ENCODE results near the gene FGA.

FGA gene

GRCh38 chr4:154614306-154614705 lies 23.8 kb upstream of the FGA start:
- TF ChIP-seq YY1 (IDR thresholded peaks at IDR 0.05; ENCODE audit: low read depth), result no peak
- no peak for TF ChIP-seq TEAD4 (IDR thresholded peaks at IDR 0.05)
- no peak for TF ChIP-seq ZBTB7A (IDR thresholded peaks at IDR 0.05; ENCODE audit: low read depth)
- TF ChIP-seq CEBPB (IDR thresholded peaks at IDR 0.05), result no peak
- no peak for TF ChIP-seq RAD21 (IDR thresholded peaks at IDR 0.05; ENCODE audit: low read depth)
- no peak for TF ChIP-seq USF1 (IDR thresholded peaks at IDR 0.05)
- TF ChIP-seq FOXM1 (IDR thresholded peaks at IDR 0.05; ENCODE audit: borderline replicate concordance, low read depth), result no peak
- TF ChIP-seq CREB1 (IDR thresholded peaks at IDR 0.05; ENCODE audit: low read depth), result no peak
- TF ChIP-seq EGR1 (IDR thresholded peaks at IDR 0.05), result no peak
- TF ChIP-seq REST (IDR thresholded peaks at IDR 0.05; ENCODE audit: low read depth), result no peak
- TF ChIP-seq TCF12 (IDR thresholded peaks at IDR 0.05; ENCODE audit: low read depth), result no peak
- no peak for TF ChIP-seq TAF1 (IDR thresholded peaks at IDR 0.05; ENCODE audit: low read depth)
- TF ChIP-seq MAX (IDR thresholded peaks at IDR 0.05), result no peak
- no peak for TF ChIP-seq NFIC (IDR thresholded peaks at IDR 0.05)
- no peak for TF ChIP-seq EP300 (IDR thresholded peaks at IDR 0.05; ENCODE audit: borderline replicate concordance)

- TF ChIP-seq YY1 (IDR thresholded peaks at IDR 0.05; ENCODE audit: low read depth), result no peak
- TF ChIP-seq CEBPB (IDR thresholded peaks at IDR 0.05), result no peak
- no peak for TF ChIP-seq REST (IDR thresholded peaks at IDR 0.05; ENCODE audit: low read depth)
- TF ChIP-seq NFIC (IDR thresholded peaks at IDR 0.05), result no peak
- no peak for TF ChIP-seq USF1 (IDR thresholded peaks at IDR 0.05)
- TF ChIP-seq ZBTB7A (IDR thresholded peaks at IDR 0.05; ENCODE audit: low read depth), result no peak
- TF ChIP-seq TAF1 (IDR thresholded peaks at IDR 0.05; ENCODE audit: low read depth), result no peak
- TF ChIP-seq EGR1 (IDR thresholded peaks at IDR 0.05), result no peak
- no peak for TF ChIP-seq TEAD4 (IDR thresholded peaks at IDR 0.05)
- no peak for TF ChIP-seq CREB1 (IDR thresholded peaks at IDR 0.05; ENCODE audit: low read depth)
- no peak for TF ChIP-seq FOXM1 (IDR thresholded peaks at IDR 0.05; ENCODE audit: borderline replicate concordance, low read depth)
- no peak for TF ChIP-seq MAX (IDR thresholded peaks at IDR 0.05)
- no peak for TF ChIP-seq TCF12 (IDR thresholded peaks at IDR 0.05; ENCODE audit: low read depth)
- TF ChIP-seq EP300 (IDR thresholded peaks at IDR 0.05; ENCODE audit: borderline replicate concordance), result no peak
- no peak for TF ChIP-seq RAD21 (IDR thresholded peaks at IDR 0.05; ENCODE audit: low read depth)
Observed at GRCh38 chr4:154612472-154613414, 22.2 kb upstream of the FGA start, which contains the start of gene FGG. Gene FGG, minus strand, starts transcription at chr4:154612656. Its CDS starts 47 bp downstream, at chr4:154612609.

GRCh38 chr4:154611833-154612232 lies 21.3 kb upstream of the FGA start:
- no peak for TF ChIP-seq CEBPB (IDR thresholded peaks at IDR 0.05)
- no peak for TF ChIP-seq RAD21 (IDR thresholded peaks at IDR 0.05; ENCODE audit: low read depth)

GRCh38 chr4:154610582-154610981 lies 20.0 kb upstream of the FGA start:
- no peak for TF ChIP-seq YY1 (IDR thresholded peaks at IDR 0.05; ENCODE audit: low read depth)
- no peak for TF ChIP-seq USF1 (IDR thresholded peaks at IDR 0.05)
- no peak for TF ChIP-seq RAD21 (IDR thresholded peaks at IDR 0.05; ENCODE audit: low read depth)
- no peak for TF ChIP-seq MAX (IDR thresholded peaks at IDR 0.05)
- no peak for TF ChIP-seq FOXM1 (IDR thresholded peaks at IDR 0.05; ENCODE audit: borderline replicate concordance, low read depth)
- no peak for TF ChIP-seq EGR1 (IDR thresholded peaks at IDR 0.05)
- TF ChIP-seq ZBTB7A (IDR thresholded peaks at IDR 0.05; ENCODE audit: low read depth), result no peak
- TF ChIP-seq TCF12 (IDR thresholded peaks at IDR 0.05; ENCODE audit: low read depth), result no peak
- no peak for TF ChIP-seq CEBPB (IDR thresholded peaks at IDR 0.05)
- TF ChIP-seq TAF1 (IDR thresholded peaks at IDR 0.05; ENCODE audit: low read depth), result no peak
- no peak for TF ChIP-seq TEAD4 (IDR thresholded peaks at IDR 0.05)

GRCh38 chr4:154609532-154609931 lies 19.0 kb upstream of the FGA start:
- no peak for TF ChIP-seq TCF12 (IDR thresholded peaks at IDR 0.05; ENCODE audit: low read depth)
- no peak for TF ChIP-seq CREB1 (IDR thresholded peaks at IDR 0.05; ENCODE audit: low read depth)
- TF ChIP-seq EGR1 (IDR thresholded peaks at IDR 0.05), result no peak
- TF ChIP-seq TAF1 (IDR thresholded peaks at IDR 0.05; ENCODE audit: low read depth), result no peak
- no peak for TF ChIP-seq EP300 (IDR thresholded peaks at IDR 0.05; ENCODE audit: borderline replicate concordance)
- TF ChIP-seq RAD21 (IDR thresholded peaks at IDR 0.05; ENCODE audit: low read depth), result no peak
- TF ChIP-seq ZBTB7A (IDR thresholded peaks at IDR 0.05; ENCODE audit: low read depth), result no peak
- no peak for TF ChIP-seq MAX (IDR thresholded peaks at IDR 0.05)
- TF ChIP-seq YY1 (IDR thresholded peaks at IDR 0.05; ENCODE audit: low read depth), result no peak
- TF ChIP-seq USF1 (IDR thresholded peaks at IDR 0.05), result no peak
- TF ChIP-seq TEAD4 (IDR thresholded peaks at IDR 0.05), result no peak
- no peak for TF ChIP-seq FOXM1 (IDR thresholded peaks at IDR 0.05; ENCODE audit: borderline replicate concordance, low read depth)
- no peak for TF ChIP-seq CEBPB (IDR thresholded peaks at IDR 0.05)
- no peak for TF ChIP-seq REST (IDR thresholded peaks at IDR 0.05; ENCODE audit: low read depth)
- TF ChIP-seq NFIC (IDR thresholded peaks at IDR 0.05), result no peak
